HCT116 (cell line): ENCODE results near the gene ATF7. TPM values are rescaled to one million over a fixed set of nuclear protein-coding genes. Genes with fewer than 3 reads are reported as not detected.

Source experiments
- ATAC-seq: fragments of 200-7000 bp; cut with Tn5 transposase; 2 replicates; pipeline ENCODE4 v1.9.1; 2020; ENCODE audit warnings: mild to moderate bottlenecking, moderate library complexity
- BruUV-seq: library from RNA; stranded (reverse); fragments of 400-500 nt; replicated peaks from 2 replicates; lab custom pipeline; 2021; lab: Mats Ljungman, UMichigan
- CTCF ChIA-PET: fragments of 300-600 bp; sonication (Branson Sonifier 250); formaldehyde crosslinking; loops from one replicate; lab custom pipeline; 2021; ENCODE audit warnings: antibody characterized with exemption; lab: Charles Lee
- POLR2A ChIA-PET: fragments of 300-600, 350-600 bp; sonication (Branson Sonifier 250); formaldehyde crosslinking; loops from one replicate; lab custom pipeline; 2021; ENCODE audit warnings: antibody characterized with exemption; lab: Charles Lee
- RAD21 ChIA-PET, 2 experiments: fragments of 300-600 bp; sonication (Branson Sonifier 250); formaldehyde crosslinking; loops; one replicate each; lab custom pipeline; 2023; ENCODE audit warnings: low total read pairs in 2 of 2; ENCODE audit not compliant: uncharacterized antibody in 2 of 2, unreplicated experiment in 2 of 2, low non-redundant PET in 1 of 2; lab: Charles Lee
- DNase-seq: peaks from one replicate; pipeline ENCODE4 v3.0.0-alpha.2; 2010; ENCODE audit warnings: low read depth, low spot score
- H2AFZ ChIP-seq: fragments of 200-600 bp; shearing (Covaris generic), sonication (generic); 2 replicates; pipeline ENCODE4 v1.6.1; 2017; ENCODE audit warnings: low read depth, mixed run types, mixed read lengths, antibody characterized with exemption, low read length; ENCODE audit not compliant: poor library complexity, severe bottlenecking
- H3K27ac ChIP-seq: 2 replicates; pipeline ENCODE4 v1.5.1; 2012; ENCODE audit warnings: low read depth, low read length
- H3K27me3 ChIP-seq: fragments of 200-600 bp; sonication (generic); 2 replicates; pipeline ENCODE4 v1.6.1; 2016; ENCODE audit warnings: mixed run types, low read length, mixed read lengths; ENCODE audit not compliant: insufficient read depth
- H3K36me3 ChIP-seq, 2 experiments: fragments of 200-500 bp in 1 of 2; fragments of 200-600 bp in 1 of 2; sonication (Bioruptor generic) in 1 of 2; sonication (generic) in 1 of 2; 2 replicates each; pipeline versions ENCODE4 v1.5.1 to v1.6.1; 2014 to 2016; ENCODE audit warnings: low read length in 2 of 2, inconsistent platforms in 1 of 2, mixed read lengths in 1 of 2, mixed run types in 1 of 2; ENCODE audit not compliant: insufficient read depth in 2 of 2, control insufficient read depth in 1 of 2
- H3K4me1 ChIP-seq, 2 experiments: fragments of 200-600 bp in 1 of 2; sonication (generic) in 1 of 2; 2 replicates each; pipeline versions ENCODE4 v1.5.1 to v1.6.1; 2012 to 2017; ENCODE audit warnings: low read length in 2 of 2, inconsistent platforms in 1 of 2, mild to moderate bottlenecking in 1 of 2, mixed read lengths in 1 of 2, mixed run types in 1 of 2, moderate library complexity in 1 of 2; ENCODE audit not compliant: insufficient read depth in 2 of 2, control insufficient read depth in 1 of 2
- H3K4me2 ChIP-seq: fragments of 200-600 bp; sonication (generic); 2 replicates; pipeline ENCODE4 v1.6.1; 2017; ENCODE audit warnings: mixed run types, low read length, mixed read lengths
- H3K4me3 ChIP-seq, 2 experiments: fragments of 200-600 bp in 1 of 2; sonication (generic) in 1 of 2; replicated peaks in 1 of 2; 2 replicates each; pipeline ENCODE4 v1.5.1; 2011 to 2016; ENCODE audit warnings: low read length in 2 of 2, control low read depth in 1 of 2, low read depth in 1 of 2, mild to moderate bottlenecking in 1 of 2, mixed read lengths in 1 of 2, mixed run types in 1 of 2
- H3K79me2 ChIP-seq: fragments of 200-600 bp; sonication (generic); 2 replicates; pipeline ENCODE4 v1.6.1; 2017; ENCODE audit warnings: mild to moderate bottlenecking, mixed run types, low read length, moderate library complexity, mixed read lengths; ENCODE audit not compliant: insufficient read depth
- H3K9ac ChIP-seq: fragments of 200-600 bp; sonication (generic); 2 replicates; pipeline ENCODE4 v1.6.1; 2016; ENCODE audit warnings: low read length, mixed read lengths
- H3K9me2 ChIP-seq: fragments of 200-600 bp; sonication (generic), shearing (Covaris generic); 2 replicates; pipeline ENCODE4 v1.6.1; 2017; ENCODE audit warnings: mixed run types, mild to moderate bottlenecking, moderate library complexity; ENCODE audit not compliant: insufficient read depth
- H3K9me3 ChIP-seq, 2 experiments: fragments of 200-500 bp in 1 of 2; fragments of 200-600 bp in 1 of 2; sonication (Bioruptor generic) in 1 of 2; sonication (generic) in 1 of 2; 2 replicates each; pipeline ENCODE4 v1.6.1; 2014 to 2017; ENCODE audit warnings: low read length in 2 of 2, mixed read lengths in 2 of 2, inconsistent platforms in 1 of 2, low read depth in 1 of 2, mild to moderate bottlenecking in 1 of 2, mixed run types in 1 of 2, moderate library complexity in 1 of 2; ENCODE audit not compliant: control insufficient read depth in 1 of 2, insufficient read depth in 1 of 2
- H4K20me1 ChIP-seq: fragments of 200-600 bp; sonication (generic), shearing (Covaris generic); 2 replicates; pipeline ENCODE4 v1.6.1; 2017; ENCODE audit warnings: mixed run types, mild to moderate bottlenecking, moderate library complexity; ENCODE audit not compliant: insufficient read depth
- CBX3 ChIP-seq: IDR thresholded peaks from 2 replicates; pipeline ENCODE4 v1.6.1; 2012; ENCODE audit warnings: low read depth
- CEBPB ChIP-seq: IDR thresholded peaks from 2 replicates; pipeline ENCODE4 v1.6.1; 2012; ENCODE audit warnings: low read depth
- EGR1 ChIP-seq: IDR thresholded peaks from 2 replicates; pipeline ENCODE4 v1.6.1; 2012; ENCODE audit warnings: low read depth
- ELF1 ChIP-seq: IDR thresholded peaks from 2 replicates; pipeline ENCODE4 v1.6.1; 2012; ENCODE audit warnings: low read depth, borderline replicate concordance
- EZH2phosphoT487 ChIP-seq: fragments of 200-600 bp; IDR thresholded peaks from 2 replicates; pipeline ENCODE4 v1.6.1; 2018; ENCODE audit warnings: antibody characterized with exemption, borderline replicate concordance
- FOSL1 ChIP-seq: IDR thresholded peaks from 2 replicates; pipeline ENCODE4 v1.6.1; 2012; ENCODE audit warnings: low read depth
- JUND ChIP-seq: IDR thresholded peaks from 2 replicates; pipeline ENCODE4 v1.6.1; 2012
- POLR2A ChIP-seq: IDR thresholded peaks from 2 replicates; pipeline ENCODE4 v1.7.0; 2011; ENCODE audit warnings: borderline replicate concordance; ENCODE audit not compliant: insufficient read depth, insufficient read length; ENCODE audit errors: extremely low read depth
- RAD21 ChIP-seq: IDR thresholded peaks from 2 replicates; pipeline ENCODE4 v1.6.1; 2012; ENCODE audit warnings: low read depth, mild to moderate bottlenecking
- SIN3A ChIP-seq: IDR thresholded peaks from 2 replicates; pipeline ENCODE4 v1.6.1; 2012; ENCODE audit warnings: low read depth
- SP1 ChIP-seq: IDR thresholded peaks from 2 replicates; pipeline ENCODE4 v1.6.1; 2012; ENCODE audit warnings: low read depth
- SRF ChIP-seq: IDR thresholded peaks from 2 replicates; pipeline ENCODE4 v1.6.1; 2012; ENCODE audit warnings: low read depth
- TCF7L2 ChIP-seq: IDR thresholded peaks from 2 replicates; pipeline ENCODE4 v1.7.0; 2011; ENCODE audit warnings: borderline replicate concordance, inconsistent platforms; ENCODE audit not compliant: insufficient read depth, insufficient read length; ENCODE audit errors: extremely low read depth
- YY1 ChIP-seq: IDR thresholded peaks from 2 replicates; pipeline ENCODE4 v1.6.1; 2011; ENCODE audit warnings: low read length, low read depth, moderate library complexity, mild to moderate bottlenecking; ENCODE audit not compliant: insufficient replicate concordance; ENCODE audit errors: extremely low read depth
- ZFX ChIP-seq: fragments of 450-650 bp; IDR thresholded peaks from 2 replicates; pipeline ENCODE4 v1.6.1; 2017
- intact Hi-C: fragments of 100-400 bp; cut with micrococcal nuclease; formaldehyde crosslinking; loops from 2 replicates; pipeline ENCODE4 v1.10.0; 2022
- total RNA-seq: library from RNA; stranded (reverse); gene quantifications from one replicate; pipeline ENCODE4 v1.2.1, GENCODE V29; 2021; ENCODE audit not compliant: unreplicated experiment
- TF ChIP-seq, protein P1 (sequence below): IDR thresholded peaks from 2 replicates; pipeline ENCODE4 v1.6.1; 2012; ENCODE audit warnings: low read depth
- TF ChIP-seq, protein P2 (sequence below): IDR thresholded peaks from 2 replicates; pipeline ENCODE4 v1.6.1; 2012
- TF ChIP-seq, protein P3 (sequence below), 3 experiments: fragments of 200-600 bp in 1 of 3; sonication (generic) in 1 of 3; IDR thresholded peaks in 2 of 3; conservative IDR thresholded peaks in 1 of 3; 2 replicates each; pipeline ENCODE4 v1.5.1; 2012 to 2017; ENCODE audit warnings: low read depth in 2 of 3, low read length in 2 of 3, antibody characterized with exemption in 1 of 3, borderline replicate concordance in 1 of 3, control low read depth in 1 of 3, mild to moderate bottlenecking in 1 of 3, mixed read lengths in 1 of 3, mixed run types in 1 of 3, moderate library complexity in 1 of 3; ENCODE audit not compliant: insufficient read depth in 1 of 3
- TF ChIP-seq, protein P4 (sequence below): IDR thresholded peaks from 2 replicates; pipeline ENCODE4 v1.6.1; 2011; ENCODE audit warnings: mild to moderate bottlenecking, low read length, moderate library complexity; ENCODE audit not compliant: insufficient replicate concordance; ENCODE audit errors: extremely low read depth

Gene ATF7
- total RNA-seq, 1 experiment from 2014 or later, result 24.0 TPM

DNA sequence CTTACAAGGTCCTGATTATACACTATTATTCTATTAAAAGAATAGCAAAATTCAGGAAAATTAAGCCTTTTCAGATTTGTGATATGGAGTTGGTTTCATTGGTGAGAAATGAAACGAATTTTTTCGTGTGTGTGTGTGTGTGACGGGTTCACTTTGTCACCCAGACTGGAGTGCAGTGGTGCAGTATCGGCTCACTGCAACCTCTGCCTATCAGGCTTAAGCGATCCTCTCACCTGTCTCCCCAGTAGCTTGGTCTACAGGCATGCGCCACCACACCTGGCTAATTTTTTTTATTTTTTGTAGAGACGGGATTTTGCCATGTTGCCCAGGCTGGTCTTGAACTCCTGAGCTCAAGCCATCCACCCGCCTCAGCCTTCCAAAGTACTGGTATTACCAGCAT, 164.6 kb downstream of the ATF7 start:
- no peak overlapping the region for H3K4me3 ChIP-seq
- H3K79me2 ChIP-seq, result peaks cover 100% of the 10 kb centered on the region
- H3K9me3 ChIP-seq, result no peaks in the 10 kb centered on the region
- H4K20me1 ChIP-seq, result peaks cover 67% of the 10 kb centered on the region; the same call in 1 of the 2 replicates
- no peaks in the 10 kb centered on the region for H3K4me1 ChIP-seq
- DNase-seq, result no peak
- BruUV-seq, result no TSS peak
- RAD21 ChIA-PET, result no interaction called here
- H3K36me3 ChIP-seq, result peaks cover 93 to 94% of the 10 kb centered on the region in 2 experiments
- H3K4me2 ChIP-seq, result no peak overlapping the region
- POLR2A ChIA-PET, result no interaction called here
- H3K27ac ChIP-seq, result no peak overlapping the region
- no peak overlapping the region for H2AFZ ChIP-seq
- intact Hi-C loops, result no loop called here
- no peaks in the 10 kb centered on the region for H3K27me3 ChIP-seq
- H3K9me2 ChIP-seq, result no peaks in the 10 kb centered on the region
- no peak for ATAC-seq
- H3K9ac ChIP-seq, result no peak overlapping the region
- TF ChIP-seq EGR1, result no peak
- no peak for TF ChIP-seq SIN3A
- no peak for TF ChIP-seq JUND
- TF ChIP-seq FOSL1, result no peak
- no peak for TF ChIP-seq ZFX
- no peak for TF ChIP-seq EZH2phosphoT487
- TF ChIP-seq CBX3, result no peak
- no peak for TF ChIP-seq SP1
- no peak for TF ChIP-seq ELF1
- TF ChIP-seq, protein P1, sequence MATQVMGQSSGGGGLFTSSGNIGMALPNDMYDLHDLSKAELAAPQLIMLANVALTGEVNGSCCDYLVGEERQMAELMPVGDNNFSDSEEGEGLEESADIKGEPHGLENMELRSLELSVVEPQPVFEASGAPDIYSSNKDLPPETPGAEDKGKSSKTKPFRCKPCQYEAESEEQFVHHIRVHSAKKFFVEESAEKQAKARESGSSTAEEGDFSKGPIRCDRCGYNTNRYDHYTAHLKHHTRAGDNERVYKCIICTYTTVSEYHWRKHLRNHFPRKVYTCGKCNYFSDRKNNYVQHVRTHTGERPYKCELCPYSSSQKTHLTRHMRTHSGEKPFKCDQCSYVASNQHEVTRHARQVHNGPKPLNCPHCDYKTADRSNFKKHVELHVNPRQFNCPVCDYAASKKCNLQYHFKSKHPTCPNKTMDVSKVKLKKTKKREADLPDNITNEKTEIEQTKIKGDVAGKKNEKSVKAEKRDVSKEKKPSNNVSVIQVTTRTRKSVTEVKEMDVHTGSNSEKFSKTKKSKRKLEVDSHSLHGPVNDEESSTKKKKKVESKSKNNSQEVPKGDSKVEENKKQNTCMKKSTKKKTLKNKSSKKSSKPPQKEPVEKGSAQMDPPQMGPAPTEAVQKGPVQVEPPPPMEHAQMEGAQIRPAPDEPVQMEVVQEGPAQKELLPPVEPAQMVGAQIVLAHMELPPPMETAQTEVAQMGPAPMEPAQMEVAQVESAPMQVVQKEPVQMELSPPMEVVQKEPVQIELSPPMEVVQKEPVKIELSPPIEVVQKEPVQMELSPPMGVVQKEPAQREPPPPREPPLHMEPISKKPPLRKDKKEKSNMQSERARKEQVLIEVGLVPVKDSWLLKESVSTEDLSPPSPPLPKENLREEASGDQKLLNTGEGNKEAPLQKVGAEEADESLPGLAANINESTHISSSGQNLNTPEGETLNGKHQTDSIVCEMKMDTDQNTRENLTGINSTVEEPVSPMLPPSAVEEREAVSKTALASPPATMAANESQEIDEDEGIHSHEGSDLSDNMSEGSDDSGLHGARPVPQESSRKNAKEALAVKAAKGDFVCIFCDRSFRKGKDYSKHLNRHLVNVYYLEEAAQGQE, result no peak
- no peak for TF ChIP-seq TCF7L2
- TF ChIP-seq SRF, result no peak
- TF ChIP-seq, protein P2, sequence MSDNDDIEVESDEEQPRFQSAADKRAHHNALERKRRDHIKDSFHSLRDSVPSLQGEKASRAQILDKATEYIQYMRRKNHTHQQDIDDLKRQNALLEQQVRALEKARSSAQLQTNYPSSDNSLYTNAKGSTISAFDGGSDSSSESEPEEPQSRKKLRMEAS, result no peak
- TF ChIP-seq, protein P3, sequence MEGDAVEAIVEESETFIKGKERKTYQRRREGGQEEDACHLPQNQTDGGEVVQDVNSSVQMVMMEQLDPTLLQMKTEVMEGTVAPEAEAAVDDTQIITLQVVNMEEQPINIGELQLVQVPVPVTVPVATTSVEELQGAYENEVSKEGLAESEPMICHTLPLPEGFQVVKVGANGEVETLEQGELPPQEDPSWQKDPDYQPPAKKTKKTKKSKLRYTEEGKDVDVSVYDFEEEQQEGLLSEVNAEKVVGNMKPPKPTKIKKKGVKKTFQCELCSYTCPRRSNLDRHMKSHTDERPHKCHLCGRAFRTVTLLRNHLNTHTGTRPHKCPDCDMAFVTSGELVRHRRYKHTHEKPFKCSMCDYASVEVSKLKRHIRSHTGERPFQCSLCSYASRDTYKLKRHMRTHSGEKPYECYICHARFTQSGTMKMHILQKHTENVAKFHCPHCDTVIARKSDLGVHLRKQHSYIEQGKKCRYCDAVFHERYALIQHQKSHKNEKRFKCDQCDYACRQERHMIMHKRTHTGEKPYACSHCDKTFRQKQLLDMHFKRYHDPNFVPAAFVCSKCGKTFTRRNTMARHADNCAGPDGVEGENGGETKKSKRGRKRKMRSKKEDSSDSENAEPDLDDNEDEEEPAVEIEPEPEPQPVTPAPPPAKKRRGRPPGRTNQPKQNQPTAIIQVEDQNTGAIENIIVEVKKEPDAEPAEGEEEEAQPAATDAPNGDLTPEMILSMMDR (IDR thresholded peaks at IDR 0.05 in 2 of 3, conservative IDR thresholded peaks at IDR 0.05 in 1 of 3; ENCODE audit: borderline replicate concordance in 1 of 3, insufficient read depth in 1 of 3, low read depth in 2 of 3, low read length in 2 of 3), result no peak
- TF ChIP-seq YY1, result no peak
- TF ChIP-seq RAD21, result no peak
- no peak for TF ChIP-seq POLR2A
- TF ChIP-seq, protein P4, sequence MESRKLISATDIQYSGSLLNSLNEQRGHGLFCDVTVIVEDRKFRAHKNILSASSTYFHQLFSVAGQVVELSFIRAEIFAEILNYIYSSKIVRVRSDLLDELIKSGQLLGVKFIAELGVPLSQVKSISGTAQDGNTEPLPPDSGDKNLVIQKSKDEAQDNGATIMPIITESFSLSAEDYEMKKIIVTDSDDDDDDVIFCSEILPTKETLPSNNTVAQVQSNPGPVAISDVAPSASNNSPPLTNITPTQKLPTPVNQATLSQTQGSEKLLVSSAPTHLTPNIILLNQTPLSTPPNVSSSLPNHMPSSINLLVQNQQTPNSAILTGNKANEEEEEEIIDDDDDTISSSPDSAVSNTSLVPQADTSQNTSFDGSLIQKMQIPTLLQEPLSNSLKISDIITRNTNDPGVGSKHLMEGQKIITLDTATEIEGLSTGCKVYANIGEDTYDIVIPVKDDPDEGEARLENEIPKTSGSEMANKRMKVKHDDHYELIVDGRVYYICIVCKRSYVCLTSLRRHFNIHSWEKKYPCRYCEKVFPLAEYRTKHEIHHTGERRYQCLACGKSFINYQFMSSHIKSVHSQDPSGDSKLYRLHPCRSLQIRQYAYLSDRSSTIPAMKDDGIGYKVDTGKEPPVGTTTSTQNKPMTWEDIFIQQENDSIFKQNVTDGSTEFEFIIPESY, result no peak
- no peak for TF ChIP-seq CEBPB
- CTCF ChIA-PET, result no interaction called here
